Astrocyte (in vitro differentiated cells and primary cell): ENCODE measurements around the gene CABP4. TPM values are rescaled to one million over a fixed set of nuclear protein-coding genes. Genes with fewer than 3 reads are reported as not detected.

Experiments
- DNase-seq: peaks from one replicate; pipeline ENCODE4 v3.0.0-alpha.2; 2010; ENCODE audit warnings: low read depth
- FAIRE-seq: peaks from 2 replicates; lab custom pipeline; 2011; peaks lifted over from hg19 to GRCh38; lab: Jason Lieb, UNC
- H2AFZ ChIP-seq: 2 replicates; pipeline ENCODE4 v1.6.0; 2012; ENCODE audit warnings: low read depth, low read length, inconsistent platforms
- H3K27ac ChIP-seq: 2 replicates; pipeline ENCODE4 v1.5.1; 2011; ENCODE audit warnings: low read depth, low read length, inconsistent platforms
- H3K27me3 ChIP-seq: 2 replicates; pipeline ENCODE4 v1.6.0; 2011; ENCODE audit warnings: low read length, inconsistent platforms; ENCODE audit not compliant: insufficient read depth
- H3K36me3 ChIP-seq: 2 replicates; pipeline ENCODE4 v1.5.1; 2011; ENCODE audit warnings: low read length, inconsistent platforms; ENCODE audit not compliant: insufficient read depth
- H3K4me1 ChIP-seq: 2 replicates; pipeline ENCODE4 v1.5.1; 2011; ENCODE audit warnings: low read length, inconsistent platforms; ENCODE audit not compliant: insufficient read depth
- H3K4me2 ChIP-seq: 2 replicates; pipeline ENCODE4 v1.6.0; 2012; ENCODE audit warnings: low read length, inconsistent platforms
- H3K4me3 ChIP-seq: 2 replicates; pipeline ENCODE4 v1.5.1; 2011; ENCODE audit warnings: low read depth, mild to moderate bottlenecking, low read length, inconsistent platforms; ENCODE audit not compliant: insufficient read depth
- H3K79me2 ChIP-seq: 2 replicates; pipeline ENCODE4 v1.6.0; 2012; ENCODE audit warnings: mild to moderate bottlenecking, low read length, inconsistent platforms; ENCODE audit not compliant: insufficient read depth
- H3K9ac ChIP-seq: 2 replicates; pipeline ENCODE4 v1.6.0; 2012; ENCODE audit warnings: mild to moderate bottlenecking, low read length, inconsistent platforms
- H3K9me3 ChIP-seq: 2 replicates; pipeline ENCODE4 v1.5.1; 2012; ENCODE audit warnings: low read depth, mild to moderate bottlenecking, low read length, inconsistent platforms; ENCODE audit not compliant: insufficient read depth
- H4K20me1 ChIP-seq: 2 replicates; pipeline ENCODE4 v1.6.0; 2012; ENCODE audit warnings: low read length, inconsistent platforms; ENCODE audit not compliant: insufficient read depth
- H3K27ac Mint-ChIP-seq: one replicate; pipeline ENCODE4 v1.8.0; 2021; ENCODE audit warnings: mild to moderate bottlenecking, mixed read lengths; ENCODE audit not compliant: unreplicated experiment
- H3K27me3 Mint-ChIP-seq: one replicate; pipeline ENCODE4 v1.8.0; 2021; ENCODE audit warnings: low read depth, mixed read lengths; ENCODE audit not compliant: unreplicated experiment
- H3K36me3 Mint-ChIP-seq: one replicate; pipeline ENCODE4 v1.8.0; 2021; ENCODE audit warnings: low read depth, mixed read lengths; ENCODE audit not compliant: unreplicated experiment
- H3K4me1 Mint-ChIP-seq: one replicate; pipeline ENCODE4 v1.8.0; 2021; ENCODE audit warnings: low read depth, mixed read lengths; ENCODE audit not compliant: unreplicated experiment
- H3K4me3 Mint-ChIP-seq: one replicate; pipeline ENCODE4 v1.8.0; 2021; ENCODE audit warnings: mild to moderate bottlenecking, moderate library complexity, mixed read lengths; ENCODE audit not compliant: unreplicated experiment
- H3K9me3 Mint-ChIP-seq: one replicate; pipeline ENCODE4 v1.8.0; 2021; ENCODE audit warnings: mild to moderate bottlenecking, mixed read lengths; ENCODE audit not compliant: unreplicated experiment
- CTCF ChIP-seq: IDR thresholded peaks from 2 replicates; pipeline ENCODE4 v1.5.1; 2011; ENCODE audit warnings: low read depth, mild to moderate bottlenecking, inconsistent platforms, low read length, moderate library complexity; ENCODE audit not compliant: insufficient read depth
- EZH2 ChIP-seq: IDR thresholded peaks from 2 replicates; pipeline ENCODE4 v1.6.1; 2012; ENCODE audit warnings: mild to moderate bottlenecking, low read length, inconsistent platforms; ENCODE audit not compliant: insufficient read depth
- total RNA-seq: library from RNA; stranded (reverse); gene quantifications from 2 replicates; pipeline ENCODE4 v1.2.1, GENCODE V29; 2021

The CABP4 gene
- total RNA-seq, 1 donor from 2014 or later = not detected

GRCh38 chr11:67499808-67500483 is 44.8 kb downstream of the CABP4 start:
- Histone ChIP-seq H3K9me3 (no peaks in the 10 kb centered on the region), H3K27ac (no peak overlapping the region), H3K27me3 (no peaks in the 10 kb centered on the region), H3K4me1 (peaks cover 10% of the 10 kb centered on the region), H3K4me3 (no peak overlapping the region), H4K20me1 (peaks cover 28% of the 10 kb centered on the region), H3K36me3 (peaks cover 2% of the 10 kb centered on the region), H3K9ac (no peak overlapping the region), H3K4me2 (no peak overlapping the region), H3K79me2 (peaks cover 18% of the 10 kb centered on the region), H2AFZ (no peak overlapping the region)
- TF ChIP-seq CTCF (no peak), EZH2 (no peak)
- H3K27ac Mint-ChIP-seq = no peak overlapping the region
- no peak overlapping the region for H3K4me3 Mint-ChIP-seq
- peaks cover 14% of the 10 kb centered on the region for H3K36me3 Mint-ChIP-seq
- H3K9me3 Mint-ChIP-seq = no peaks in the 10 kb centered on the region
- DNase-seq (no peak), FAIRE-seq (no peak)
- H3K27me3 Mint-ChIP-seq = no peaks in the 10 kb centered on the region
- H3K4me1 Mint-ChIP-seq = no peaks in the 10 kb centered on the region

- FAIRE-seq (no peak), DNase-seq (no peak)
- H3K36me3 Mint-ChIP-seq = peaks cover 14% of the 10 kb centered on the region
- no peak overlapping the region for H3K4me3 Mint-ChIP-seq
- Histone ChIP-seq H3K9me3 (no peaks in the 10 kb centered on the region), H3K4me1 (peaks cover 13% of the 10 kb centered on the region), H3K27ac (no peak overlapping the region), H2AFZ (no peak overlapping the region), H3K9ac (no peak overlapping the region), H3K79me2 (peaks cover 18% of the 10 kb centered on the region), H3K36me3 (peaks cover 2% of the 10 kb centered on the region), H3K4me2 (no peak overlapping the region), H3K4me3 (no peak overlapping the region), H3K27me3 (no peaks in the 10 kb centered on the region), H4K20me1 (peaks cover 29% of the 10 kb centered on the region)
- no peaks in the 10 kb centered on the region for H3K27me3 Mint-ChIP-seq
- no peak overlapping the region for H3K27ac Mint-ChIP-seq
- H3K4me1 Mint-ChIP-seq = no peaks in the 10 kb centered on the region
- H3K9me3 Mint-ChIP-seq = no peaks in the 10 kb centered on the region
- TF ChIP-seq CTCF (no peak), EZH2 (no peak)
Measured at GRCh38 chr11:67500484-67500821, 45.3 kb downstream of the CABP4 start.
